ENCODE results near the gene ORAI2.
"Not testable (repeated sequence)": the region's sequence is repeated elsewhere in the genome, so short reads cannot be mapped to it uniquely, and the experiment has no call there.

ORAI2 gene

DNA sequence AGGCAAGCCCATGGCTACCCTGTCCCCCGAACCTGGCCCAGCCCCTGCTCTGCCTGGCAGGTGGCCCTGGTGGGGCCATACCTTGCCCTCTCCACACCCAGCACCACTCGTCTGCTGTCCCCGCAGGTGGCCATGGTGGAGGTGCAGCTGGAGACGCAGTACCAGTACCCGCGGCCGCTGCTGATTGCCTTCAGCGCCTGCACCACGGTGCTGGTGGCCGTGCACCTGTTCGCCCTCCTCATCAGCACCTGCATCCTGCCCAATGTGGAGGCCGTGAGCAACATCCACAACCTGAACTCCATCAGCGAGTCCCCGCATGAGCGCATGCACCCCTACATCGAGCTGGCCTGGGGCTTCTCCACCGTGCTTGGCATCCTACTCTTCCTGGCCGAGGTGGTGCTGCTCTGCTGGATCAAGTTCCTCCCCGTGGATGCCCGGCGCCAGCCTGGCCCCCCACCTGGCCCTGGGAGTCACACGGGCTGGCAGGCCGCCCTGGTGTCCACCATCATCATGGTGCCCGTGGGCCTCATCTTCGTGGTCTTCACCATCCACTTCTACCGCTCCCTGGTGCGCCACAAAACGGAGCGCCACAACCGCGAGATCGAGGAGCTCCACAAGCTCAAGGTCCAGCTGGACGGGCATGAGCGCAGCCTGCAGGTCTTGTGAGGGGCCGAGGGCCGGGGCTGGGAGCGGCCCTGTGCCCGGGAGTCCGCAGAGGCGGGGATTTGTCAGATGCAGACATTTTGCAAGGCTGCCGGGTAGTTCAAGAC, 13.2 kb downstream of the ORAI2 start:
- H3K4me3 ChIP-seq (ENCODE audit: low read length) = no peak overlapping the region
- TF ChIP-seq ZNF274 (IDR thresholded peaks at IDR 0.05; ENCODE audit: low read depth, low read length) = no peak

DNA sequence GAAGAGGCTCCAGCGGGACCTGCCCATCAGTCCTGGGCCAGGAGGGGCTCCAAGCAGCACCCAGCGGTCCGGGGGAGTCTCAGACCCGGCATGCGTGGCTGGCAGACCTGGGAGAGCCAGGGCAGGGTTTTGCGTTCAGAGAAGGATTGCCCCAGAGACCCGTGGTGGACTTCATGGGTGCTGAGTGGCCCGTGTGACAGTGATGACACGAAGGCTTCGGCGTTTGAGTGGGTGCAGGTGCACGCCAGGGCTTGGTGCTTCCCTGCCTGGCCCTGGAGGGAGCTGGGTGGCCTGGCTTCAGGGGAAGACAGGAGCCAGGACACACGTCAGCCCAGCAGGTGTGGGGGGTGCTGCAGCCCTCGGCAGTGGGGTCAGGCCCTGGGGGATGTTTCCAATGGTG, 13.9 kb downstream of the ORAI2 start:
- no peak for TF ChIP-seq ZNF274 (IDR thresholded peaks at IDR 0.05; ENCODE audit: low read depth, low read length)
- no peak overlapping the region for H3K4me3 ChIP-seq (ENCODE audit: low read length)

DNA sequence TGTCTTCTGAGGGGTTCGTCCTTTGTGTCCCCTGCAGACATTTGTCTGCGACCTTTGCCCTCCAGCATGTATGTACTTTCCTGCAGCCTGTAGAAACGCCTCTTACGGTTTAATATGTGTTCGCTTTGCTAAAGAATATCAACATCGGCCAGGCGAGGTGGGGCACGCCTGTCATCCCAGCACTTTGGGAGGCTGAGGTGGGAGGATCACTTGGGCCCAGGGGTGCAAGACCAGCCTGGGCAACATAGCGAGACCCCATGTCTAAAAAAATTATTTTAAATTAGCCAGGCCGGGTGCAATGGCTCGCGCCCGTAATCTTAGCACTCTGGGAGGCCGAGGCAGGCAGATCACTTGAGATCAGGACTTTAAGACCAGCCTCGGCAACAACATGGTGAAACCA, 15.8 kb downstream of the ORAI2 start:
- no peak for TF ChIP-seq ZNF274 (IDR thresholded peaks at IDR 0.05; ENCODE audit: low read depth, low read length)
- no peak overlapping the region for H3K4me3 ChIP-seq (ENCODE audit: low read length)

DNA sequence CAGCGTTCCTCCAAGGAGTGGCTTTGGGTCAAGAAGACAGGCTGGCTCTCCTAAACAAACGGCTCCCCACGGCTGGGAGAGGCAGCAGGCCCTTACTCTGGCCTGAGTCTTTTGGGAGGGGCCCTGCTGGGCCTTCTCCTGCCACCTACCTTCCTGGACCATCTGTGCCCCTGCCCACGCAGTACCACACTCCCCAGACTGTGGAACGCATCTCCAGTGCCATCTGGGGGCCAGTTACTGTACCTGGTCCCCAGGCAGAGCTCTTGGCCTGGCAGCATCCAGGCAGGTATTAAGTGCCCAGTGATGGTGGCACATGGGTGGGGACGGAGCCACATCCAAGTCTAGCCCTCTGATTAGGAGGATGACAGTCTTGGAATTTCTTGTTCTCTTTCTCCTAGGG, 16.9 kb downstream of the ORAI2 start:
- no peak for TF ChIP-seq ZNF274 (IDR thresholded peaks at IDR 0.05; ENCODE audit: low read depth, low read length)
- no peak overlapping the region for H3K4me3 ChIP-seq (ENCODE audit: low read length)

DNA sequence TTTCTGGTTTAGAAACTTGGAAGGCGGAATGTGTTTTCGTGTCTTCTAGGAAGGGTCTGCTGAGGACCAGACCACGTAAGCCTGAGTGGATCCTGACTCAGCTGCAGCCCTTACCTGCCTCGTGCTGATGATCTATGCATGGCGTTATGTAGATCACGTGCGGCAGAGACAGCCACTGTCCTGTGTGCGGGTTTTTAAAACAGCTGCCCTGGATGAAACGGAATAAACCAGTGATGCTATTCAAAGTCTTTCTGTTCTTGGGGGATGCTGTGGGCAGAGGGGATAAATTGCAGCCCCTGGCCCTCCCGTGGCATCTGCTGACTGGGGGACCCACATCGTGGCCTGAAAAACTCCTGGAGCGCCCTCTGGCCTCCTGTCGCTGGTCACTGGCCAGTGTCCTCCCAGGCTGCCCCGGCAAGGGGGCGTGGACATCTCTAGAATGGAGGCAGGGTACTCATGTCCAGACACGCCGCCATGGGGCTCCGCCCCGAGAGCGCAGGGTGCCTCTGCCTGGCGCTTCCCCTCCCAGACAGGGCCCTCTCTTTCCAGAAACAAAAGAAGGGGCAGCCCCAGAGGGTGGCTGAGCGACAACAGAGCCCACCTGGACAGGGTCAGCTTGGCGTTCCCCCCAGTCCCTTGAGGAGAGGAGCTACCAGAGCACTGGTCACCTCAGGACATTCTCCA, 18.1 kb downstream of the ORAI2 start:
- TF ChIP-seq ZNF274 (IDR thresholded peaks at IDR 0.05; ENCODE audit: low read depth, low read length) = no peak
- no peak overlapping the region for H3K4me3 ChIP-seq (ENCODE audit: low read length)

DNA sequence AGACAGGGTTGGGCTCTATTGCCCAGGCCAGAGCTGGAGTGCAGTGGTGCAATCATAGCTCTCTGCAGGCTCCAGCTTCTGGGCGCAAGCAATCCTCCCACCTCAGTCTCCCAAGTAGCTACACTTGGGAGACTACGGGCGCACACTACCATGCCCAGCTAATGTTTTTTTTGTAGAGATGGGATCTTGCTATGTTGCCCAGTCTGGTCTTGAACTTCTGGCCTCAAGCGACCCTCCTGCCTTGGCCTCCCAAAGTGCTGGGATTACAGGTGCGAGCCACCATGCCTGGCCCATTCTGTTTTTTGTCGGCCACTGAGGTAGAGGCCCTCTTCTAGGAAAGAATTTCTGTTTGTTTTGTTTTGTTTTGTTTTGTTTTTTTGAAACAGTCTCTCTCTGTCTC, 19.1 kb downstream of the ORAI2 start:
- no peak for TF ChIP-seq ZNF274 (IDR thresholded peaks at IDR 0.05; ENCODE audit: low read depth, low read length)
- no peak overlapping the region for H3K4me3 ChIP-seq (ENCODE audit: low read length)

DNA sequence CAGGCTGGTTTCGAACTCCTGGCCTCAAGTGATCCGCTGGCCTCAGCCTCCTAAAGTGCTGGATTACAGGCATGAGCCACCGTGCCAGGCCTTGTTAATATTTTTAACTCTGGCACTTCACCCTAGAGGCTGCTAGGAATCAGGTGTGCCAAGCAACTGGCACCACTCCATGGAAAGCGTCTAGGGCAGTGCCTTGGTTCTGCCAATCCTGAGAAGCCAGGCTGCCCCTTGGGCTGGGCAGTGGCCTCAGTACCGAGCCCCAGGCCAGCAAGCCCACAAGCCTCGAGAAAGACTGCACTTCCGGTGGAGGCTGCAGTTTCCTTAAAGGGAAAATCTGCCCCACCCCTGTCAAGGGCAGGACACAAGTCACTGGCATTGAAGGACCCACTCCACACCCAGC, 19.9 kb downstream of the ORAI2 start:
- no peak for TF ChIP-seq ZNF274 (IDR thresholded peaks at IDR 0.05; ENCODE audit: low read depth, low read length)
- H3K4me3 ChIP-seq (ENCODE audit: low read length) = no peak overlapping the region

DNA sequence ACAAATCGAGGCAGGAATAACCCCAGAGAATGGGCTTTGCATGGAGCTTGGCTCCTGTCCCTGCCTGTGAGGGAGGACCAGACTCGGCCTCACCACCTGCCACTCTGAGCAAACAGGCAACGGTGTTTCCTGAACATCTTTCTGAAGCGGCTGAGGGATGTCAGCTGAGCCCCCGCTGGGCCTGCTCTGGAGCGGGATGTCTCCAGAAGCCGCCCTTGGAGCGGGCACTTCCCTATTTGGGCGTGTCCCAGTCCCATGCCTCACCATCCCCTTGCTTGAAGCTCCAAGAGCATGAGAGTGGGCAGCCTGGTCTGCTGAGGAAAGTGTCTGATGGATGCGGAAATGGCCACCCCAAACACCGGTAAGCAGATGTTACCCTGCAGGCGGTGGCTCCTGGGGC, 21.1 kb downstream of the ORAI2 start:
- no peak overlapping the region for H3K4me3 ChIP-seq (ENCODE audit: low read length)
- no peak for TF ChIP-seq ZNF274 (IDR thresholded peaks at IDR 0.05; ENCODE audit: low read depth, low read length)

DNA sequence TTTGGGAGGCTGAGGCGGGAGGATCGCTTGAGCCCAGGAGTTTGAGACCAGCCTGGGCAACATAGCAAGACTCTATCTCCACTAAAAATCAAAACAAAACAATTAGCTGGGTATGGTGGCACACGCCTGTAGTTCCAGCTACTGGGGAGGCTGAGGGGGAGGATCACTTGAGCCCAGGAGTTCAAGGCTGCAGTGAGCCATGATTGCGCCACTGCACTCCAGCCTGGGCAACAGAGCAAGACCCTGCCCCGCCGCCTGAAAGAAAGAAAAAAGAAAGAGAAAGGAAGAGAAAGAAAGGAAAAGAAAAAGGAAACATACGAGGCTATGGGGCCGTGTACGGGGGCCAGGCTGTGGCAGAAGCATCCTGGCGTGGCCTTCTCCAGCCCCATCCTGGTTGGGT, 21.6 kb downstream of the ORAI2 start:
- not testable (repeated sequence) for H3K4me3 ChIP-seq (ENCODE audit: low read length)

DNA sequence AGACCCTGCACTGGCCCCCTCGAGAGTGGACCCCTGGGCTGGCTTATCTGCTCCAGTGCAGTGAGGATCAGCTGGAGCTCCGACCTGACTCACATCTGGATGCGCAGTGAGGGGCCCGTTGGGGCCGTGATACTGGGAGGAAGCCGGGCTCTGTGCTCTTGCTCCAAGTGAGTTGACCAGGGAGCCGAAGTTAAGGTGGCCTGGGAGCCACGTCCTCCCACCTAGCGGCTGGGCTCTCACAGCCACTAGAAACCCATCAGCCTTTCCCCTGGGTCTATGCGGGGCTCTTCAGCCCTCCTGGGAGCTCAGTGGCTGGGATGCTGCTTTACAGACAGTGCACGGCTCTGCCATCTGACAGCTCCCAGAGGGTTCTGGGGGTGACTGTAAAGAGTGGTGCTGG, 22.2 kb downstream of the ORAI2 start:
- TF ChIP-seq ZNF274 (IDR thresholded peaks at IDR 0.05; ENCODE audit: low read depth, low read length) = no peak
- no peak overlapping the region for H3K4me3 ChIP-seq (ENCODE audit: low read length)

DNA sequence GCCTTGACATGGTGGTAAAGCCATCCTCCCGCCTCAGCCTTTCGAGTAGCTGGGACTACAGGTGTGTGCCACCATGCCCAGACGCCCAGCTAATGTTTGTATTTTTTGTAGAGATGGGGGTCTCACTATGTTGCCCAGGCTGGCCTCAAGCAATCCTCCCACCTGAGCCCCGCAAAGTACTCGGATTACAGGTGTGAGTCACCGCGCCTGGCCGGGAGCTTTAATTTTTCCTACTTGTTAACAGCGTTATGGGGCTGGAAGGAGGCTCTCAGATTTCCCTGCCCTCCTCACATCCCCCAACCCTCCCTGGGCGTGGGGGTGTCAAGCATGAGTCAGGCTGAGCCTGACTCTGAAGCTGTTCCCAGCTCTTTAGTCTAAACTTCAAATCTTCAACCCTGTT, 23.0 kb downstream of the ORAI2 start:
- TF ChIP-seq ZNF274 (IDR thresholded peaks at IDR 0.05; ENCODE audit: low read depth, low read length) = no peak
- H3K4me3 ChIP-seq (ENCODE audit: low read length) = no peak overlapping the region

DNA sequence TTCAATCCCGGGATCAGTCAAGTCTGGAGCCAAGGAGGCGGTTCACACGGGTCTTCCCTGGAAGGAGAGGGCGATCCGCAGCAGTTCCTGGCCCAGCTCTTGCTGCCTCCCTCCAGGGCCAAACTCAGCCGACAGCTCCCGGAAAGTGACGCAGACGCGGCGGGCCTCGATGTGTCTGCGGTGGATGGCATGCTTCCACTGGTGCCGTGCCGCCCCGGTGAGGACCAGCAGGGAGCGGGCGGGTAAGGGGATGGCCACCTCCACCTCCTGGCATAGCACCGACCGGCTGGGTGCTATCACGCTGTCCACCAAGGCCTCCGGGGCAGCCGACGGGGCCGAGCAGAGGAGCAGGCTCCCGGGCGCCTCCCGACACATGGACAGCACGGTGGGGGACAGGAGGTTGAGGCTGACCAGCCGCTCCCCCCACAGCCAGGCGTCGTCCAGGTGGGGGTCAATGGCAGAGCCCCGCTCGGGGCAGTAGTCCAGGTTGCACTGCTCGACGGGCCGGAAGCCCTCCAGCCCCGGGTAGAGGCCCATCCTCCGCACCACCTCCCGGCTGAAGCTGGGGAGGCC, 24.1 kb downstream of the ORAI2 start:
- no peak for TF ChIP-seq ZNF274 (IDR thresholded peaks at IDR 0.05; ENCODE audit: low read depth, low read length)
- H3K4me3 ChIP-seq (ENCODE audit: low read length) = no peak overlapping the region

DNA sequence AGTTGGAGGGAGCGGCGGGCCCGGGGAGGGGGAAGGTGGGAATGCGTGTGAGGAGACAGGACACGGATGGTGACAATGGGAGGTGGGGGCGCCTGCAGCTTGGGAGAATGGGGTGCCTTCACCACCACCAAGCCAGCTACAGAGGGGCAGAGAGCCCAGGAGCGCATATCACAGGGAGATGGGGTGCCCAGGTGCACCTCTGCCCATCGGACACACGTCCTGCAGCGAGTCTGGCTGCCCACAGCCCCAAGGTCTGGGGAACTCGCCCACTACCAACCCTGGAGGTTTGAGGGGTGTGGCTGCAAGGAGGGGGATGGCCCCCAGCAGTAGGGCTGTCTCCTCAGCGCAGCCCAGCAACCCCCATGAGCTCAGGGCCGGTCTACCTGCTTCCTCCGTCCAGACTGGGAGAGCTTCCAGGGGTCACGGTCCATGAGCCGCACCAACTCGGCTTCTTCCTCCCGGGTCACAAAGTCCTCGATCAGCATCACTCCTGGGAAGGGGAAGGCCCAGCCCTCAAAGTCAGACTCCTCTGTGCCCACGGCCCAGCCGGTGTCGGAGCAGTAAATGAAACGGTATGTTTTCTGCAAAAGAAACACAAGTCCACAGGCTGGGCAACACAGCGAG, 26.0 kb downstream of the ORAI2 start:
- no peak for TF ChIP-seq ZNF274 (IDR thresholded peaks at IDR 0.05; ENCODE audit: low read depth, low read length)
- H3K4me3 ChIP-seq (ENCODE audit: low read length) = no peak overlapping the region

DNA sequence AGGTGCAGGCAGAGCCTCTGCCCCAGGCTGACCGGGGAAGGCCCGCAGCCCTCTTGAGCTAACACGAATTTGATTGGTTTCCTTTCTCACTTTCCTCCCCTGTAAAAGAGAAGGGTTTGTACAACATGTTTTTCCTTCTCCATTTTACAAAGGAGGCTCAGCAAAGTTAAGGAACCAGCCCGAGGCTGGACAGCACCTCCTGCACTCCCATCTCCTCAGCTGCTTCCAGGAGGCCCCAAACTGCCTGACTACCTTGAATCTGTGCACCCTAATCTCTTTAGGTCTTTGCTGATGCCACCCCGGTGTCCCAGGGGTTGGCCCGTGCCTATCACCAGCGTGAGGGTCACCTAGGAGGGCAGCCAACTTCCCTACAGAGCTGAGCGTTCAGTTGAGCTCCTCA, 27.1 kb downstream of the ORAI2 start:
- TF ChIP-seq ZNF274 (IDR thresholded peaks at IDR 0.05; ENCODE audit: low read depth, low read length) = no peak
- no peak overlapping the region for H3K4me3 ChIP-seq (ENCODE audit: low read length)

All from GM08714 (cell line).